ENCODE results near the gene NTF3.

NTF3 gene

DNA sequence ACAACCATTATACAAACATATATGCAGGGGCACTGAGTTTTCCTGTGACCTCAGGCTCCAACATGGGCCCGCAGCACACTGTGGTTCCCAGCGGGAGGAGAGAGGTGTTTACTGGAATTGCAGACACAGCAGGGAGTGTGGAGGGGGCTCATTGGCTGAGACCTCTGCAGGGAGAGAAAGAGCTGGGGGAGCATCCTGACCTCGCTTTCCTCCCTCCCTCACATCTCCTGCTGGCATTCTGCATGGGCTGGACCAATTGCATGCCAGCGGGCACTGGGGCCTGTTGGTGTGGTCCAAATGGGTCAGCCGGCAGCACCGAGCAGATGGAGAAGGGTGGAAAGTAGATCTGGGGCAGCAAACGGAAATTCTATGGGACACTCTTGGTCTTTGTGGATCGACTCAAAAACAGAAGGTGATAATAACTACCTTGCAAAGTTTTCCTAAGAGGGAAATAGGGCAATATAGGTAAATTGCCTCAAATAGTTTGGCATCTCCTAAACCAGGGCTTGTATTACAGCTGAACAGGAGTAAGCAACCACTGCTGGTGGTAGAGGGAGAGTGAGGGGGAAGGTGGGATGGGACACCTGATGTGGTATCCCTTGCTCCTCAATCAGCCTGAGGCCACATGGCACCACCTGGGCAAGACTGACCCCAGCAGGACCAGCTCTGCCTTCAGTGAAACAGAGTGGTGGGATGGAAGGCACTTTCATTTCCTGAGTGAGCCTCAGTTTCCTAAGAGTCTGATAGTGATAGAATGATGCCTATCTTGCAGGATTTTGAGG, 86.9 kb downstream of the NTF3 start:
- no peaks in the 10 kb centered on the region for H3K36me3 ChIP-seq (replicated peaks; ENCODE audit: low read depth, low read length)
- peaks cover 4% of the 10 kb centered on the region; the same call in 1 of the 2 replicates for H3K27me3 ChIP-seq (ENCODE audit: low read depth, low read length)
- H3K4me3 ChIP-seq (ENCODE audit: low read length), result no peak overlapping the region
- H3K9ac ChIP-seq (ENCODE audit: low read length), result no peak overlapping the region
- no peaks in the 10 kb centered on the region for H4K20me1 ChIP-seq (ENCODE audit: insufficient read depth, low read length)
- no peaks in the 10 kb centered on the region for H3K79me2 ChIP-seq (ENCODE audit: low read length)
- H3K27ac ChIP-seq (ENCODE audit: low read length), result no peak overlapping the region
- TF ChIP-seq EZH2phosphoT487 (IDR thresholded peaks at IDR 0.05; ENCODE audit: low read depth) (no peak), CTCF (IDR thresholded peaks at IDR 0.05; ENCODE audit: low read depth, low read length) (no peak)
- no peak overlapping the region for H3K4me2 ChIP-seq (ENCODE audit: low read length)
- H2AFZ ChIP-seq (ENCODE audit: low read depth, low read length), result no peak overlapping the region
- H3K4me1 ChIP-seq (ENCODE audit: low read length), result no peaks in the 10 kb centered on the region
- H3K9me3 ChIP-seq (ENCODE audit: insufficient read depth, low read length), result no peaks in the 10 kb centered on the region

GRCh38 chr12:5520037-5520436, 88.1 kb downstream of the NTF3 start:
- TF ChIP-seq CTCF (IDR thresholded peaks at IDR 0.05; ENCODE audit: low read depth, low read length), result no peak
- TF ChIP-seq EZH2phosphoT487 (IDR thresholded peaks at IDR 0.05; ENCODE audit: low read depth), result no peak
- Histone ChIP-seq H3K36me3 (replicated peaks; ENCODE audit: low read depth, low read length) (no peaks in the 10 kb centered on the region), H2AFZ (ENCODE audit: low read depth, low read length) (no peak overlapping the region)

DNA sequence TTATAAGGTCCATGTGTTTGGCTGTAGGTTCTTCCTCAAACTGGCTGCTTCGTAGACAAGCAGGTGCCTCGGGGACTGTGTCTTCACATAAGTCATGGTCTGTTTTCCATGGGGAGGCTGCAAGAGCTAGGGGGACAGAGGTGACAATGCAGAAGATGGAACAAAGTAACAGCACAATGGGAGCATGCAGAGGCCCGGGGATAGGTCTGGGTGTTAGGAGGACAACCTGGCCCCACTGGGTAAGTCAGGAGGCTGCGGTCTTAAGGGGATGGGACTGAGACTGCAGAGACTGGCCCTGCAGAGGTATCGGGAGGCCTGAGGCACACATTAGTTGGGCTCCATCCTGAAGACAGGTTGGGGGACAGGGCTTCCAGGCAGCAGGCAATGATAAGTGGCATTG, 88.9 kb downstream of the NTF3 start:
- Histone ChIP-seq H3K79me2 (ENCODE audit: low read length) (no peaks in the 10 kb centered on the region), H3K9me3 (ENCODE audit: insufficient read depth, low read length) (no peaks in the 10 kb centered on the region), H2AFZ (ENCODE audit: low read depth, low read length) (no peak overlapping the region), H3K27ac (ENCODE audit: low read length) (no peak overlapping the region), H3K36me3 (replicated peaks; ENCODE audit: low read depth, low read length) (no peaks in the 10 kb centered on the region), H3K4me2 (ENCODE audit: low read length) (no peak overlapping the region), H3K4me1 (ENCODE audit: low read length) (no peaks in the 10 kb centered on the region), H3K4me3 (ENCODE audit: low read length) (no peak overlapping the region), H4K20me1 (ENCODE audit: insufficient read depth, low read length) (no peaks in the 10 kb centered on the region), H3K27me3 (ENCODE audit: low read depth, low read length) (0 out of 2 replicates have a peak, but pooled peaks cover 1% of the 10 kb centered on the region), H3K9ac (ENCODE audit: low read length) (no peak overlapping the region)
- TF ChIP-seq EZH2phosphoT487 (IDR thresholded peaks at IDR 0.05; ENCODE audit: low read depth), result no peak
- no peak for TF ChIP-seq CTCF (IDR thresholded peaks at IDR 0.05; ENCODE audit: low read depth, low read length)

More at GRCh38 chr12:5520037-5520436, 88.1 kb downstream of the NTF3 start:
- no peak overlapping the region for H3K9ac ChIP-seq (ENCODE audit: low read length)
- no peaks in the 10 kb centered on the region for H4K20me1 ChIP-seq (ENCODE audit: insufficient read depth, low read length)
- H3K4me1 ChIP-seq (ENCODE audit: low read length), result no peaks in the 10 kb centered on the region
- H3K9me3 ChIP-seq (ENCODE audit: insufficient read depth, low read length), result no peaks in the 10 kb centered on the region
- H3K4me2 ChIP-seq (ENCODE audit: low read length), result no peak overlapping the region
- H3K4me3 ChIP-seq (ENCODE audit: low read length), result no peak overlapping the region
- H3K27ac ChIP-seq (ENCODE audit: low read length), result no peak overlapping the region
- H3K79me2 ChIP-seq (ENCODE audit: low read length), result no peaks in the 10 kb centered on the region
- no peaks in the 10 kb centered on the region for H3K27me3 ChIP-seq (ENCODE audit: low read depth, low read length)

- Histone ChIP-seq H3K4me3 (ENCODE audit: low read length) (no peak overlapping the region), H3K9me3 (ENCODE audit: insufficient read depth, low read length) (no peaks in the 10 kb centered on the region), H3K79me2 (ENCODE audit: low read length) (no peaks in the 10 kb centered on the region), H3K27ac (ENCODE audit: low read length) (no peak overlapping the region), H3K36me3 (replicated peaks; ENCODE audit: low read depth, low read length) (no peaks in the 10 kb centered on the region), H3K4me1 (ENCODE audit: low read length) (no peaks in the 10 kb centered on the region), H3K4me2 (ENCODE audit: low read length) (no peak overlapping the region), H2AFZ (ENCODE audit: low read depth, low read length) (no peak overlapping the region), H3K9ac (ENCODE audit: low read length) (no peak overlapping the region), H4K20me1 (ENCODE audit: insufficient read depth, low read length) (no peaks in the 10 kb centered on the region), H3K27me3 (ENCODE audit: low read depth, low read length) (0 out of 2 replicates have a peak, but pooled peaks cover 6% of the 10 kb centered on the region)
- no peak for TF ChIP-seq CTCF (IDR thresholded peaks at IDR 0.05; ENCODE audit: low read depth, low read length)
- TF ChIP-seq EZH2phosphoT487 (IDR thresholded peaks at IDR 0.05; ENCODE audit: low read depth), result no peak
These were observed 89.8 kb downstream of the NTF3 start for GRCh38 chr12:5521456-5522325.
